CD4-positive, alpha-beta memory T cell (primary cell): ENCODE results near the gene WDR59. TPM values are rescaled to one million over a fixed set of nuclear protein-coding genes. Genes with fewer than 3 reads are reported as not detected.

Experiments used
- CTCF ChIA-PET: fragments of 350-600 bp; sonication (Branson Sonifier 250); formaldehyde crosslinking; loops from one replicate; lab custom pipeline; 2021; ENCODE audit warnings: inconsistent platforms; ENCODE audit not compliant: partially characterized antibody; lab: Charles Lee
- POLR2A ChIA-PET: fragments of 350-600 bp; sonication (Branson Sonifier 250); formaldehyde crosslinking; loops from one replicate; lab custom pipeline; 2021; ENCODE audit not compliant: partially characterized antibody; lab: Charles Lee
- DNase-seq, 5 donors: peaks; one replicate each; pipeline versions ENCODE4 v3.0.0 to v3.0.0-alpha.2; 2020 to 2022; ENCODE audit warnings: mixed read lengths in 1 of 5
- H3K27ac ChIP-seq: one replicate; pipeline ENCODE4 v1.7.0; 2013; ENCODE audit warnings: low read depth, low read length
- H3K27me3 ChIP-seq: 2 replicates; pipeline ENCODE4 v1.7.0; 2013; ENCODE audit warnings: mild to moderate bottlenecking, low read length, moderate library complexity; ENCODE audit not compliant: insufficient read depth
- H3K36me3 ChIP-seq: 2 replicates; pipeline ENCODE4 v1.7.0; 2013; ENCODE audit warnings: mild to moderate bottlenecking, low read length, moderate library complexity; ENCODE audit not compliant: insufficient read depth
- H3K4me1 ChIP-seq: 2 replicates; pipeline ENCODE4 v1.7.0; 2013; ENCODE audit warnings: mild to moderate bottlenecking, low read length, moderate library complexity; ENCODE audit not compliant: insufficient read depth
- H3K4me3 ChIP-seq, 2 donors: one replicate each; pipeline ENCODE4 v1.7.0; 2013; ENCODE audit warnings: low read length in 2 of 2, mild to moderate bottlenecking in 1 of 2
- H3K9me3 ChIP-seq, 2 donors: one replicate each; pipeline ENCODE4 v1.7.0; 2013; ENCODE audit warnings: low read length in 2 of 2, control low read depth in 1 of 2; ENCODE audit not compliant: control insufficient read depth in 1 of 2
- H3K27ac Mint-ChIP-seq, 7 donors: one replicate each; pipeline ENCODE4 v1.8.0; 2020 to 2021; ENCODE audit warnings: mixed read lengths in 7 of 7, mild to moderate bottlenecking in 6 of 7, inconsistent platforms in 3 of 7, moderate library complexity in 3 of 7
- H3K27me3 Mint-ChIP-seq, 2 donors: one replicate each; pipeline ENCODE4 v1.8.0; 2020 to 2021; ENCODE audit warnings: mixed read lengths in 2 of 2
- H3K36me3 Mint-ChIP-seq, 2 donors: one replicate each; pipeline ENCODE4 v1.8.0; 2020 to 2021; ENCODE audit warnings: mixed read lengths in 2 of 2, inconsistent platforms in 1 of 2, mild to moderate bottlenecking in 1 of 2
- H3K4me1 Mint-ChIP-seq, 4 donors: one replicate each; pipeline ENCODE4 v1.8.0; 2020 to 2021; ENCODE audit warnings: mixed read lengths in 4 of 4, mild to moderate bottlenecking in 1 of 4
- H3K4me3 Mint-ChIP-seq, 8 donors: one replicate each; pipeline ENCODE4 v1.8.0; 2020 to 2021; ENCODE audit warnings: mixed read lengths in 8 of 8, mild to moderate bottlenecking in 7 of 8, moderate library complexity in 6 of 8, inconsistent platforms in 3 of 8
- H3K9me3 Mint-ChIP-seq, 8 donors: one replicate each; pipeline ENCODE4 v1.8.0; 2020 to 2021; ENCODE audit warnings: mixed read lengths in 8 of 8, mild to moderate bottlenecking in 5 of 8, inconsistent platforms in 3 of 8, moderate library complexity in 1 of 8
- intact Hi-C: fragments of 100-400 bp; cut with micrococcal nuclease; formaldehyde crosslinking; loops from one replicate; pipeline ENCODE4 v1.15.1; 2023
- polyA plus RNA-seq, 2 donors: library from polyadenylated mRNA; unstranded; fragments of 300-500 nt; fragmentation: Illumina TruSeq; gene quantifications; one replicate each; pipeline ENCODE4 v1.2.3, GENCODE V29; 2021
- total RNA-seq, 2 experiments: library from RNA; stranded (reverse); gene quantifications; one replicate each; pipeline ENCODE4 v1.2.3, GENCODE V29; 2021

The WDR59 gene
- total and polyA plus RNA-seq, 4 experiments from 2014 or later: 11.0 to 127 (median 68.2) TPM

DNA sequence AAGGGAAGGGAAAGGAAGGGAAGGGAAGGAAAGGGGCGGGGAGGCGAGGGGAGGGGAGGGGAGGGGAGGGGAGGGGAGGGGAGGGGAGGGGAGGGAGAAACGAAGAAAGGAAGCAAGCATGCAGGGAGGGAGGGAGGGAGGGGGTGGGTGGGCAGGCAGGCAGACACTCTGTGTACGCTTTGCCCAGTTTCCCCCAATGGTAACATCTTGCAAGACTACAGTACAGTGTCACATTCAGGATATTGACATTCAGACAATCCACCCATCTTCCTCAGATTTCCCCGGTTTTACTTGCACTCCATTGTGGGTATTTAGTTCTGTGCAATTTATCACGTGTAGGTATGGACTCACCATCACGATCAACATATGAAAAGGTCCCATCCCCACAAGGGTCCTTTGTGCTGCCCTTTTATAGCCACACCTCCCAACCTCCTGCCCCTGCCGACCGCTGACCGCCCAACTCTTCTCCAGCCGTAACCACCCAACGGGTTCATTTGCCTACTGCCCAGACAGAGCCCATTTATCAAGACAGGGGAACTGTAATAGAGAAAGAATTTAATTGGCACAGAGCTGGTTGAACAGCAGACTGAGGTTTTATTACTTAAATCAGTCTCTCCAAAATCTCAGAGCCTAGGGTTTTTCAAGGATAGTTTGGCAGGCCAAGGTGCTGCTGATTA lies 118.9 kb downstream of the WDR59 start:
- Mint-ChIP-seq H3K4me3 (no peak overlapping the region), H3K36me3 (no peaks in the 10 kb centered on the region), H3K27ac (peak overlapping the region in 4 of 7 donors; percentile 42 to 78 (median 64)), H3K9me3 (no peaks in the 10 kb centered on the region), H3K27me3 (no peaks in the 10 kb centered on the region), H3K4me1 (peaks cover 18 to 36% (median 27%) of the 10 kb centered on the region in 4 donors)
- Histone ChIP-seq H3K27me3 (no peaks in the 10 kb centered on the region), H3K4me3 (no peak overlapping the region), H3K9me3 (no peaks in the 10 kb centered on the region), H3K4me1 (peaks cover 25% of the 10 kb centered on the region), H3K36me3 (no peaks in the 10 kb centered on the region), H3K27ac (no peak overlapping the region)
- ChIA-PET CTCF (no interaction called here), POLR2A (no interaction called here)
- intact Hi-C loops: no loop called here
- DNase-seq: no peak

DNA sequence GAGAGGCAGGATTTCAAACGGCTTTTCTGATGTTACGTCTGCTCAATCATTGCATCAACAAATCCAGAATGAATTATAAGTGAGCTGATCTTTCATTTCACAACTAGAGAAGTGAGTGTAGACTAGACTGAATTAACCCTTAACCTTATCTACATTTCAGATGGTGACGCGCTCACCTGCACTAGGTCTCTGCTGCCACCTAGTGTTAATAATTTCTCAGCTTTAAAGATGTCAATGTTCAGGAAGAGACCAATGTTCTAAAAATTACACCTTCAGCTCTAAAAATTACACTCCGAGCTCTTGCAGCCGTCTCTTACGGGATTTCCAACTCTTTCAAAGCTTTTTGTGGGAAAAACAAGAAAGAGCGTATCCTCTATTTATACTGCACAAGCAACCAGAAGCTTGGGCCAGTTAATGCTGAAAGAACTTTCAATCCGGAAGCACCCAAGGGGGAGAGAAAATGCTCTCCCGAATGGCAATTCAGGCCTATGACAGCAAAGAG lies 122.1 kb downstream of the WDR59 start:
- H3K27ac ChIP-seq: no peak overlapping the region
- peak overlapping the region in 4 of 7 donors; percentile 57 to 77 (median 62) for H3K27ac Mint-ChIP-seq
- H3K27me3 Mint-ChIP-seq: no peaks in the 10 kb centered on the region
- H3K36me3 Mint-ChIP-seq: no peaks in the 10 kb centered on the region
- intact Hi-C loops: loop anchor here (1.0 kb wide), 2 partner anchors 49 to 153 kb away; no protein-coding TSS in a partner anchor
- ChIA-PET CTCF (interaction anchor here (0.7 to 4.4 kb wide), 39 partner anchors 10 to 553 kb away, joined by 3 to 89 read pairs (median 6); partner anchors contain the start of genes GLG1, MLKL, RFWD3 and WDR59), POLR2A (interaction anchor here (1.5 kb wide), 1 partner anchor 162 kb away, joined by 9 read pairs; the partner anchor contains the start of gene MLKL)
- no peak overlapping the region for H3K4me3 Mint-ChIP-seq
- no peaks in the 10 kb centered on the region for H3K9me3 ChIP-seq
- no peaks in the 10 kb centered on the region for H3K27me3 ChIP-seq
- peak in 4 of 5 donors; percentile 41 to 56 (median 46) for DNase-seq
- no peak overlapping the region for H3K4me3 ChIP-seq
- peaks cover 7 to 17% (median 11%) of the 10 kb centered on the region in 4 donors for H3K4me1 Mint-ChIP-seq
- peaks cover 0 to 1% (median 0%) of the 10 kb centered on the region in 8 donors for H3K9me3 Mint-ChIP-seq
- H3K36me3 ChIP-seq: no peaks in the 10 kb centered on the region
- peaks cover 7% of the 10 kb centered on the region for H3K4me1 ChIP-seq

DNA sequence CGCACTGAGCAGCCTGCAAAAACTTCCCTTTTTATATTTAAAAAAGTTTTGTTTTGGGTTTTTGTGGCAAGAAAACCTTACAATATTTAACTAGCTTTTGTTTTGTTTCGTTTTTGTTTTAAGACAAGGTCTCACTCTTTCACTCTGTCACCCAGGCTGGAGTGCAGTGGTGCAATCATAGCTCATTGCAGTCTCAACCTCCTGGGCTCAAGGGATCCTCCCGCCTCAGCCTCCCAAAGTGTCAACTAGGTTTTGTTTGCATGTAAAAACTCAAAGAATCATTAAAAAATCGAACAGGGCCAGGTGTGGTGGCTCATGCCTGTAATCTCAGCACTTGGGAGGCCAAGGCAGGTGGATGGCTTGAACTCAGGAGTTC lies 132.4 kb downstream of the WDR59 start:
- H3K27ac Mint-ChIP-seq: no peak overlapping the region
- H3K27me3 ChIP-seq: no peaks in the 10 kb centered on the region
- H3K9me3 ChIP-seq: no peaks in the 10 kb centered on the region
- no peak overlapping the region for H3K4me3 Mint-ChIP-seq
- no peak for DNase-seq
- H3K4me1 ChIP-seq: no peaks in the 10 kb centered on the region
- H3K4me3 ChIP-seq: no peak overlapping the region
- POLR2A ChIA-PET: no interaction called here
- H3K36me3 Mint-ChIP-seq: no peaks in the 10 kb centered on the region
- no peaks in the 10 kb centered on the region for H3K4me1 Mint-ChIP-seq
- H3K36me3 ChIP-seq: no peaks in the 10 kb centered on the region
- no peaks in the 10 kb centered on the region for H3K9me3 Mint-ChIP-seq
- CTCF ChIA-PET: interaction anchor here (2.7 kb wide), 1 partner anchor 10 kb away, joined by 19 read pairs; no protein-coding TSS in a partner anchor
- intact Hi-C loops: no loop called here
- H3K27me3 Mint-ChIP-seq: peaks cover 2% of the 10 kb centered on the region in 2 donors
- H3K27ac ChIP-seq: no peak overlapping the region

- no peaks in the 10 kb centered on the region for H3K9me3 Mint-ChIP-seq
- no peak overlapping the region for H3K4me3 ChIP-seq
Observed at GRCh38 chr16:74850027-74850426, 134.9 kb downstream of the WDR59 start.

DNA sequence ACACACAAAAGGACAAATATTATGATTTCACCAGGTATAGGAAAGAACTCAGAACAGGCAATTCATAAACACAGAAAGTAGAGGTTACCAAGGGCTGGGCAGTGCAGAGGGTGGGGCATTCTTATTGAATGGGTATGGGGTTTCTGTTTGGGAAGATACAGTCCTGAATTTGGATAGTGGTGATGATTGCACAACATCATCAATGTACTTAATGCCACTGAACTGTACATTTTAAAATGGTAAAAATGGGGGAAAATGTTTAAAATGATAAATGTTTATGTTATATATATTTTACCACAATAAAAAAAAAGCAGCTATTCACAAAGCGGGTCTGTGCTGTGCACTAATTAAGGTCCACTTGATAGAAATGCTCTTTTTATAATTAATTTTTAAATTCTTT lies 137.7 kb downstream of the WDR59 start:
- CTCF ChIA-PET: interaction anchor here (1.0 to 2.2 kb wide), 2 partner anchors 10 to 15 kb away, joined by 3 to 8 read pairs; no protein-coding TSS in a partner anchor
- POLR2A ChIA-PET: no interaction called here

More at GRCh38 chr16:74850027-74850426, 134.9 kb downstream of the WDR59 start:
- ChIA-PET POLR2A (no interaction called here), CTCF (no interaction called here)
- no peaks in the 10 kb centered on the region for H3K4me1 ChIP-seq
- intact Hi-C loops: no loop called here
- no peak overlapping the region for H3K4me3 Mint-ChIP-seq
- DNase-seq: no peak
- H3K36me3 Mint-ChIP-seq: no peaks in the 10 kb centered on the region
- H3K36me3 ChIP-seq: no peaks in the 10 kb centered on the region
- H3K27me3 Mint-ChIP-seq: peaks cover 2 to 5% of the 10 kb centered on the region in 2 donors
- no peak overlapping the region for H3K27ac ChIP-seq
- no peaks in the 10 kb centered on the region for H3K4me1 Mint-ChIP-seq
- no peaks in the 10 kb centered on the region for H3K27me3 ChIP-seq
- H3K9me3 ChIP-seq: no peaks in the 10 kb centered on the region
- H3K27ac Mint-ChIP-seq: no peak overlapping the region

GRCh38 chr16:74846714-74847113 lies 138.2 kb downstream of the WDR59 start:
- no peak for DNase-seq
- Histone ChIP-seq H3K9me3 (no peaks in the 10 kb centered on the region), H3K4me3 (no peak overlapping the region), H3K27me3 (no peaks in the 10 kb centered on the region), H3K4me1 (no peaks in the 10 kb centered on the region), H3K36me3 (no peaks in the 10 kb centered on the region), H3K27ac (no peak overlapping the region)
- POLR2A ChIA-PET: no interaction called here
- H3K36me3 Mint-ChIP-seq: no peaks in the 10 kb centered on the region
- H3K4me1 Mint-ChIP-seq: peaks cover 0 to 1% (median 0%) of the 10 kb centered on the region in 4 donors
- H3K9me3 Mint-ChIP-seq: no peaks in the 10 kb centered on the region
- no peak overlapping the region for H3K4me3 Mint-ChIP-seq
- H3K27ac Mint-ChIP-seq: no peak overlapping the region
- CTCF ChIA-PET: interaction anchor here (1.0 to 2.2 kb wide), 2 partner anchors 9 to 16 kb away, joined by 3 to 8 read pairs; no protein-coding TSS in a partner anchor
- H3K27me3 Mint-ChIP-seq: peaks cover 5 to 7% of the 10 kb centered on the region in 2 donors
- intact Hi-C loops: no loop called here

More for the DNA sequence above, 137.7 kb downstream of the WDR59 start:
- no peaks in the 10 kb centered on the region for H3K27me3 ChIP-seq
- intact Hi-C loops: no loop called here
- Mint-ChIP-seq H3K4me3 (no peak overlapping the region), H3K27ac (no peak overlapping the region), H3K4me1 (no peaks in the 10 kb centered on the region), H3K9me3 (no peaks in the 10 kb centered on the region), H3K36me3 (no peaks in the 10 kb centered on the region), H3K27me3 (peaks cover 5 to 7% of the 10 kb centered on the region in 2 donors)
- no peaks in the 10 kb centered on the region for H3K4me1 ChIP-seq
- DNase-seq: no peak
- no peak overlapping the region for H3K4me3 ChIP-seq
- H3K27ac ChIP-seq: no peak overlapping the region
- no peaks in the 10 kb centered on the region for H3K36me3 ChIP-seq
- no peaks in the 10 kb centered on the region for H3K9me3 ChIP-seq
